Endodermal cell (in vitro differentiated cells): Measurements from ENCODE around the gene PPIL3. TPM values are rescaled to one million over a fixed set of nuclear protein-coding genes. Genes with fewer than 3 reads are reported as not detected.

ENCODE experiments used
- DNase-seq: peaks from one replicate; pipeline ENCODE4 v3.0.0-alpha.2; 2017
- H3K27ac ChIP-seq: 2 replicates; pipeline ENCODE4 v1.5.1; 2013; ENCODE audit warnings: mild to moderate bottlenecking, low read depth, low read length, moderate library complexity
- H3K27me3 ChIP-seq: 2 replicates; pipeline ENCODE4 v1.6.1; 2013; ENCODE audit warnings: mild to moderate bottlenecking, low read length, moderate library complexity; ENCODE audit not compliant: insufficient read depth, control insufficient read depth, poor library complexity, severe bottlenecking
- H3K36me3 ChIP-seq: 2 replicates; pipeline ENCODE4 v1.7.0; 2013; ENCODE audit warnings: mild to moderate bottlenecking, low read length, moderate library complexity; ENCODE audit not compliant: control insufficient read depth, insufficient read depth
- H3K4me1 ChIP-seq: one replicate; pipeline ENCODE4 v1.7.0; 2013; ENCODE audit warnings: low read length; ENCODE audit not compliant: control insufficient read depth, insufficient read depth
- H3K4me3 ChIP-seq: 2 replicates; pipeline ENCODE4 v1.5.1; 2013; ENCODE audit warnings: mild to moderate bottlenecking, low read length, moderate library complexity
- H3K9ac ChIP-seq: 2 replicates; pipeline ENCODE4 v1.6.1; 2013; ENCODE audit warnings: mild to moderate bottlenecking, low read length, moderate library complexity; ENCODE audit not compliant: poor library complexity, severe bottlenecking; ENCODE audit errors: extremely low read depth
- H3K9me3 ChIP-seq: 2 replicates; pipeline ENCODE4 v1.6.1; 2013; ENCODE audit warnings: mild to moderate bottlenecking, low read length, moderate library complexity; ENCODE audit not compliant: control insufficient read depth
- H3K27ac Mint-ChIP-seq: 2 replicates; pipeline ENCODE4 v1.8.0; 2020; ENCODE audit warnings: mixed read lengths
- H3K27me3 Mint-ChIP-seq: 2 replicates; pipeline ENCODE4 v1.8.0; 2021; ENCODE audit warnings: mild to moderate bottlenecking, mixed read lengths; ENCODE audit not compliant: insufficient read depth
- H3K36me3 Mint-ChIP-seq: 2 replicates; pipeline ENCODE4 v1.8.0; 2020; ENCODE audit warnings: low read depth, mixed read lengths
- H3K4me1 Mint-ChIP-seq: 2 replicates; pipeline ENCODE4 v1.8.0; 2020; ENCODE audit warnings: mixed read lengths
- H3K4me3 Mint-ChIP-seq: 2 replicates; pipeline ENCODE4 v1.8.0; 2020; ENCODE audit warnings: mild to moderate bottlenecking, moderate library complexity, mixed read lengths
- H3K9me3 Mint-ChIP-seq: 2 replicates; pipeline ENCODE4 v1.8.0; 2020; ENCODE audit warnings: mild to moderate bottlenecking, mixed read lengths
- WGBS, 2 experiments: methylation state at CpG; one replicate each; pipeline versions ENCODE4 v1.1.5 to v1.1.7; 2013; ENCODE audit warnings: missing lambda C conversion rate in 2 of 2, mixed read lengths in 1 of 2; ENCODE audit not compliant: insufficient coverage in 1 of 2, insufficient read length in 1 of 2; 5-methylcytosine and 5-hydroxymethylcytosine counted together
- total RNA-seq, 2 donors: library from RNA; stranded (reverse); fragmentation: NEBNext Ultra II Directional in 1 of 2; extraction: Animal tissue kit (Norgen Biotek cat#: 25700) in 1 of 2; gene quantifications; 2 replicates in 1 of 2; 3 replicates in 1 of 2; pipeline ENCODE4 v1.2.1, GENCODE V29; 2021
- TF ChIP-seq, protein P1 (sequence below): fragments of 200-600 bp; sonication (generic); conservative IDR thresholded peaks from 2 replicates; pipeline ENCODE4 v1.5.0; 2021; ENCODE audit warnings: antibody characterized with exemption, mild to moderate bottlenecking

The PPIL3 gene
- total RNA-seq, 2 donors from 2014 or later: 51.2 to 60.5 TPM

DNA sequence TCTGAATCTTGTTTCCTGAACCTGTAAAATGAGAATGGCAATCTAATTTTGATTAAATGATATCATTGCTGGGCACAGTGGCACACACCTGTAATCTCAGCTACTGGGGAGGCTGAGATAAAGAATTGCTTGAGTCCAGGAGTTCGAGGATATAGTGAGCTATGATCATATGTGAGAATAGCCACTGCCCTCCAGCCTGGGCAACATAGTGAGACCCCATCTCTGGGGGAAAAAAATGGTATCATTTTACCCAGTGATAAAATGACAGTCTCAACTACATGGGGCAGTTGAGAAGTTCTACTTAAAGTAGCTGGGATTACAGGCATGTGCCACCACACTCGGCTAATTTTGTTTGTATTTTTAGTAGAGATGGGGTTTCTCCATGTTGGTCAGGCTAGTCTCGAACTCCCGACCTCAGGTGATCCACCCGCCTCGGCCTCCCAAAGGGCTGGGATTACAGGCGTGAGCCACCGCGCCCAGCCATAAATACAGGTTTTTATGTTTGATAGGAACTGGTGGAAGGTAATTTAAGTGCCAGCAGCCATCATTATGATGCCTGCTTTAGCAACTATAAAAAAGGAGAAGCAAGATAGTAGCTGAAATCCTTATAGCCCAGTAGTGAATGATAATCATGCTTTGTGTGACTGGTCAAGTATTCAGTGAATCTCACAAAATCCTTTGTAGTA, 60.2 kb downstream of the PPIL3 start:
- H3K9me3 Mint-ChIP-seq: no peaks in the 10 kb centered on the region

DNA sequence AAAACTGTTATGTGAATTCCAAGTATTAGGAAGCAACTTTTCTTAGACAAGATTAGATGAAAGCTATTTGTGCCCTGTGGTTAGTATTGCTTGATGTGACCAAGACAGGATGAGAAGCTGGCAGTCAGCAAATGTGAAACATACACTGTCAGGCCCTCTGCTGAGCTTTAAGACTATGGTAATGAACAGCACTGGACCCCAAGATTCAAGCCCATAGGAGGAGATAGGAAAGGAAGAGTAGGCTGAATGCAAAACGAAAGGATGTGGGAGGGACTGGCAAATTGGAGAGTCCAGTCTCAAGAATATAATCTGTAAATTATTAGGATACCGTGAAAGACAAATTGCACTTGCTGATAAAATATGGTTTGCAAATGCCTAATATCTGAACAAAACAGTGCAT, 60.8 kb downstream of the PPIL3 start:
- Histone ChIP-seq H3K9ac (no peak overlapping the region), H3K4me1 (no peaks in the 10 kb centered on the region), H3K36me3 (peaks cover 28% of the 10 kb centered on the region), H3K27me3 (no peaks in the 10 kb centered on the region), H3K27ac (no peak overlapping the region), H3K9me3 (no peaks in the 10 kb centered on the region), H3K4me3 (no peak overlapping the region)
- no peak overlapping the region for H3K27ac Mint-ChIP-seq
- DNase-seq: no peak
- no peaks in the 10 kb centered on the region for H3K4me1 Mint-ChIP-seq
- H3K9me3 Mint-ChIP-seq: no peaks in the 10 kb centered on the region
- H3K27me3 Mint-ChIP-seq: no peaks in the 10 kb centered on the region
- H3K4me3 Mint-ChIP-seq: no peak overlapping the region
- TF ChIP-seq, protein P1, sequence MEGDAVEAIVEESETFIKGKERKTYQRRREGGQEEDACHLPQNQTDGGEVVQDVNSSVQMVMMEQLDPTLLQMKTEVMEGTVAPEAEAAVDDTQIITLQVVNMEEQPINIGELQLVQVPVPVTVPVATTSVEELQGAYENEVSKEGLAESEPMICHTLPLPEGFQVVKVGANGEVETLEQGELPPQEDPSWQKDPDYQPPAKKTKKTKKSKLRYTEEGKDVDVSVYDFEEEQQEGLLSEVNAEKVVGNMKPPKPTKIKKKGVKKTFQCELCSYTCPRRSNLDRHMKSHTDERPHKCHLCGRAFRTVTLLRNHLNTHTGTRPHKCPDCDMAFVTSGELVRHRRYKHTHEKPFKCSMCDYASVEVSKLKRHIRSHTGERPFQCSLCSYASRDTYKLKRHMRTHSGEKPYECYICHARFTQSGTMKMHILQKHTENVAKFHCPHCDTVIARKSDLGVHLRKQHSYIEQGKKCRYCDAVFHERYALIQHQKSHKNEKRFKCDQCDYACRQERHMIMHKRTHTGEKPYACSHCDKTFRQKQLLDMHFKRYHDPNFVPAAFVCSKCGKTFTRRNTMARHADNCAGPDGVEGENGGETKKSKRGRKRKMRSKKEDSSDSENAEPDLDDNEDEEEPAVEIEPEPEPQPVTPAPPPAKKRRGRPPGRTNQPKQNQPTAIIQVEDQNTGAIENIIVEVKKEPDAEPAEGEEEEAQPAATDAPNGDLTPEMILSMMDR: no peak
- H3K36me3 Mint-ChIP-seq: peaks cover 8% of the 10 kb centered on the region
- 94 to 100% methylated on average over 2 of the region's 2 CpGs for WGBS, 2 experiments

More for the DNA sequence above, 60.2 kb downstream of the PPIL3 start:
- Mint-ChIP-seq H3K27ac (no peak overlapping the region), H3K27me3 (no peaks in the 10 kb centered on the region), H3K4me1 (no peaks in the 10 kb centered on the region), H3K4me3 (no peak overlapping the region), H3K36me3 (peaks cover 7% of the 10 kb centered on the region)
- WGBS, 2 experiments: 95 to 96% methylated on average over 2 to 9 of the region's 9 CpGs
- no peak overlapping the region for H3K9ac ChIP-seq
- no peak overlapping the region for H3K4me3 ChIP-seq
- H3K36me3 ChIP-seq: peaks cover 26% of the 10 kb centered on the region
- TF ChIP-seq, protein P1: no peak
- H3K27ac ChIP-seq: peak overlapping the region; percentile 41
- DNase-seq: no peak
- no peaks in the 10 kb centered on the region for H3K27me3 ChIP-seq
- H3K9me3 ChIP-seq: no peaks in the 10 kb centered on the region
- no peaks in the 10 kb centered on the region for H3K4me1 ChIP-seq

DNA sequence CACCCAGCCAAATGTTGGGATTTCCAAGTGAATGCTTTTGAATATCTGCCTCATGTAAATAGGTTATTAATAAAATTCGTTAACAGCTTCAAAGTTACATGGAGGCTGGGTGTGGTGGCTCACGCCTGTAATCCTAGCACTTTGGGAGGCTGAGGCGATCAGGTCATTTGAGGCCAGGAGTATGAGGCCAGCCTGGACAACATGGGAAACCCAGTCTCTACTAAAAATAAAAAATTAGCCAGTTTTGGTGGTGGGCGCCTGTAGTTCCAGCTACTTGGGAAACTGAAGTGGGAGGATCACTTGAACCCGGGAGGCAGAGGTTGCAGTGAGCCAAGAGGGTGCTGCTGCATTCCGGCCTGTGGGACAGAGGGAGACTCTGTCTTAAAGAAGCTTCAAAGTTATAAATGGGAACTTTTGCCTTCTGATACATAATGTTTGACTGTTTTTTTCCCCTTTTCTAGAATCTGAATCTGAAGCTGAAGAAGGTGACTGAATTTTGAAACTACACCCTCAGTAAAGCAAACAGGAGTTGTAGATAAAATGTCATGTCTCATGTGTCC, 67.1 kb downstream of the PPIL3 start:
- no peaks in the 10 kb centered on the region for H3K27me3 ChIP-seq
- no peak overlapping the region for H3K27ac Mint-ChIP-seq
- H3K4me1 ChIP-seq: peaks cover 3% of the 10 kb centered on the region
- 96 to 97% methylated on average over 5 to 6 of the region's 6 CpGs for WGBS, 2 experiments
- no peak overlapping the region for H3K27ac ChIP-seq
- peaks cover 54% of the 10 kb centered on the region for H3K36me3 Mint-ChIP-seq
- no peaks in the 10 kb centered on the region for H3K9me3 Mint-ChIP-seq
- H3K4me3 ChIP-seq: no peak overlapping the region
- H3K9me3 ChIP-seq: no peaks in the 10 kb centered on the region
- H3K27me3 Mint-ChIP-seq: no peaks in the 10 kb centered on the region
- no peak for DNase-seq
- TF ChIP-seq, protein P1: no peak
- peaks cover 8% of the 10 kb centered on the region for H3K4me1 Mint-ChIP-seq
- peaks cover 75% of the 10 kb centered on the region for H3K36me3 ChIP-seq
- no peak overlapping the region for H3K9ac ChIP-seq
- no peak overlapping the region for H3K4me3 Mint-ChIP-seq

Other genes with a start within 250 kb of the PPIL3 start
- gene BZW1, start 77.2 kb downstream of the PPIL3 start, total RNA-seq: 100 to 1,000 TPM; 314 to 323 TPM
- gene CLK1, start 24.4 kb downstream of the PPIL3 start, total RNA-seq: 10 to 100 TPM; 54.9 to 62.8 TPM
- gene NIF3L1, start 294 bp upstream of the PPIL3 start, total RNA-seq: 10 to 100 TPM; 48.0 to 59.4 TPM
- gene ORC2, start 74.6 kb upstream of the PPIL3 start, total RNA-seq: 100 to 1,000 TPM in 1 of 2 donors, 10 to 100 TPM in 1; 68.9 to 129 TPM
- gene HYCC2, start 182.6 kb upstream of the PPIL3 start, total RNA-seq: 10 to 100 TPM; 18.8 to 47.6 TPM
- gene NDUFB3, start 182.9 kb upstream of the PPIL3 start, total RNA-seq: 100 to 1,000 TPM in 1 of 2 donors, 10 to 100 TPM in 1; 82.3 to 163 TPM
- gene CFLAR, start 227.1 kb upstream of the PPIL3 start, total RNA-seq: 100 to 1,000 TPM; 168 to 197 TPM